ENCODE measurements around the gene MCHR2. TPM values are rescaled to one million over a fixed set of nuclear protein-coding genes. Genes with fewer than 3 reads are reported as not detected.

Gene MCHR2
- total RNA-seq, 1 donor = not detected

DNA sequence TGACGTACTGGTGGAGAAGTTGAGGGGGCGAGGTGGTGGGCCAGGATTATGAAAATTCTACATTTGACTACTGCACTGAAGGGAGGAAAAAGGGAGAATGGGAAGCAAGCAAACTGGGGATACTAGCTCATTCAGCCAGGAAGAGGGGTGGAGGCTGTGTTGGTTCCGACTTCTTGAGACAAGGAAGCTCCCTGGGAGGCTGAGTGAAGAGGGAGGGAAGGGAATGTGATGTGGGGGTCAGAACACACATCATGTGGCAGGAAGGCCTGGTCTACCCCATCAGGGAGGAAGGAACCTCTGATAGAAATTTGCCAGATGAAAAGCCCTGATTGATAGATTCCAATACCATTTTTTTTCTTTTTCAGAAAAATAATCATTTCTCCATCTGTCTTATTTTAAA lies 28.8 kb upstream of the MCHR2 start:
- Histone ChIP-seq H3K4me2 (ENCODE audit: insufficient read depth, low read length) (no peak overlapping the region), H3K4me1 (ENCODE audit: insufficient read depth, low read length) (no peaks in the 10 kb centered on the region), H4K20me1 (ENCODE audit: insufficient read depth, low read length) (no peaks in the 10 kb centered on the region), H3K79me2 (ENCODE audit: insufficient read depth, low read length) (no peaks in the 10 kb centered on the region), H3K27me3 (ENCODE audit: insufficient read depth, low read length) (no peaks in the 10 kb centered on the region), H2AFZ (ENCODE audit: low read length) (no peak overlapping the region), H3K9me3 (ENCODE audit: low read depth, low read length) (no peaks in the 10 kb centered on the region), H3K4me3 (ENCODE audit: insufficient read depth, low read length) (no peak overlapping the region), H3K27ac (ENCODE audit: low read depth, low read length) (no peak overlapping the region), H3K36me3 (ENCODE audit: insufficient read depth, low read length) (no peaks in the 10 kb centered on the region)
- TF ChIP-seq, protein P1, sequence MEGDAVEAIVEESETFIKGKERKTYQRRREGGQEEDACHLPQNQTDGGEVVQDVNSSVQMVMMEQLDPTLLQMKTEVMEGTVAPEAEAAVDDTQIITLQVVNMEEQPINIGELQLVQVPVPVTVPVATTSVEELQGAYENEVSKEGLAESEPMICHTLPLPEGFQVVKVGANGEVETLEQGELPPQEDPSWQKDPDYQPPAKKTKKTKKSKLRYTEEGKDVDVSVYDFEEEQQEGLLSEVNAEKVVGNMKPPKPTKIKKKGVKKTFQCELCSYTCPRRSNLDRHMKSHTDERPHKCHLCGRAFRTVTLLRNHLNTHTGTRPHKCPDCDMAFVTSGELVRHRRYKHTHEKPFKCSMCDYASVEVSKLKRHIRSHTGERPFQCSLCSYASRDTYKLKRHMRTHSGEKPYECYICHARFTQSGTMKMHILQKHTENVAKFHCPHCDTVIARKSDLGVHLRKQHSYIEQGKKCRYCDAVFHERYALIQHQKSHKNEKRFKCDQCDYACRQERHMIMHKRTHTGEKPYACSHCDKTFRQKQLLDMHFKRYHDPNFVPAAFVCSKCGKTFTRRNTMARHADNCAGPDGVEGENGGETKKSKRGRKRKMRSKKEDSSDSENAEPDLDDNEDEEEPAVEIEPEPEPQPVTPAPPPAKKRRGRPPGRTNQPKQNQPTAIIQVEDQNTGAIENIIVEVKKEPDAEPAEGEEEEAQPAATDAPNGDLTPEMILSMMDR (IDR thresholded peaks at IDR 0.05; ENCODE audit: extremely low read depth, low read depth, low read length) = no peak
- no peak for DNase-seq (ENCODE audit: insufficient read length, low spot score, missing footprints)

GRCh38 chr6:100008857-100009256 lies 14.8 kb upstream of the MCHR2 start:
- H3K27ac ChIP-seq (ENCODE audit: low read depth, low read length) = no peak overlapping the region
- H3K79me2 ChIP-seq (ENCODE audit: insufficient read depth, low read length) = no peaks in the 10 kb centered on the region
- H2AFZ ChIP-seq (ENCODE audit: low read length) = no peak overlapping the region
- TF ChIP-seq, protein P1 (IDR thresholded peaks at IDR 0.05; ENCODE audit: extremely low read depth, low read depth, low read length) = no peak
- H3K4me1 ChIP-seq (ENCODE audit: insufficient read depth, low read length) = no peaks in the 10 kb centered on the region
- H3K27me3 ChIP-seq (ENCODE audit: insufficient read depth, low read length) = peaks cover 6% of the 10 kb centered on the region
- DNase-seq (ENCODE audit: insufficient read length, low spot score, missing footprints) = no peak
- H4K20me1 ChIP-seq (ENCODE audit: insufficient read depth, low read length) = no peaks in the 10 kb centered on the region
- H3K4me3 ChIP-seq (ENCODE audit: insufficient read depth, low read length) = no peak overlapping the region
- no peak overlapping the region for H3K4me2 ChIP-seq (ENCODE audit: insufficient read depth, low read length)
- no peaks in the 10 kb centered on the region for H3K36me3 ChIP-seq (ENCODE audit: insufficient read depth, low read length)
- H3K9me3 ChIP-seq (ENCODE audit: low read depth, low read length) = no peaks in the 10 kb centered on the region

- TF ChIP-seq, protein P1 (IDR thresholded peaks at IDR 0.05; ENCODE audit: extremely low read depth, low read depth, low read length) = peak; percentile 97
- DNase-seq (ENCODE audit: insufficient read length, low spot score, missing footprints) = peak; percentile 54
- no peak overlapping the region for H3K4me2 ChIP-seq (ENCODE audit: insufficient read depth, low read length)
- H3K27me3 ChIP-seq (ENCODE audit: insufficient read depth, low read length) = peaks cover 13% of the 10 kb centered on the region
- H3K9me3 ChIP-seq (ENCODE audit: low read depth, low read length) = no peaks in the 10 kb centered on the region
- no peak overlapping the region for H2AFZ ChIP-seq (ENCODE audit: low read length)
- no peaks in the 10 kb centered on the region for H3K4me1 ChIP-seq (ENCODE audit: insufficient read depth, low read length)
- no peaks in the 10 kb centered on the region for H3K36me3 ChIP-seq (ENCODE audit: insufficient read depth, low read length)
- no peak overlapping the region for H3K4me3 ChIP-seq (ENCODE audit: insufficient read depth, low read length)
- H3K79me2 ChIP-seq (ENCODE audit: insufficient read depth, low read length) = no peaks in the 10 kb centered on the region
- no peak overlapping the region for H3K27ac ChIP-seq (ENCODE audit: low read depth, low read length)
- no peaks in the 10 kb centered on the region for H4K20me1 ChIP-seq (ENCODE audit: insufficient read depth, low read length)
These were observed 7.9 kb upstream of the MCHR2 start for GRCh38 chr6:100001915-100002388.

- TF ChIP-seq, protein P1 (IDR thresholded peaks at IDR 0.05; ENCODE audit: extremely low read depth, low read depth, low read length) = no peak
- no peak for DNase-seq (ENCODE audit: insufficient read length, low spot score, missing footprints)
- Histone ChIP-seq H3K4me3 (ENCODE audit: insufficient read depth, low read length) (no peak overlapping the region), H3K79me2 (ENCODE audit: insufficient read depth, low read length) (no peaks in the 10 kb centered on the region), H3K4me2 (ENCODE audit: insufficient read depth, low read length) (no peak overlapping the region), H3K4me1 (ENCODE audit: insufficient read depth, low read length) (no peaks in the 10 kb centered on the region), H4K20me1 (ENCODE audit: insufficient read depth, low read length) (no peaks in the 10 kb centered on the region), H3K27me3 (ENCODE audit: insufficient read depth, low read length) (peaks cover 39% of the 10 kb centered on the region), H2AFZ (ENCODE audit: low read length) (no peak overlapping the region), H3K36me3 (ENCODE audit: insufficient read depth, low read length) (no peaks in the 10 kb centered on the region), H3K9me3 (ENCODE audit: low read depth, low read length) (no peaks in the 10 kb centered on the region), H3K27ac (ENCODE audit: low read depth, low read length) (no peak overlapping the region)
These were observed 3.1 kb upstream of the MCHR2 start for GRCh38 chr6:99997141-99997540.

Measured in osteoblast (primary cell).